Nucleus accumbens (tissue), 56 donors: ENCODE measurements around the gene IGFN1.
"Not testable (repeated sequence)": the region's sequence is repeated elsewhere in the genome, so short reads cannot be mapped to it uniquely, and the experiment has no call there.

ENCODE experiments used
- DNase-seq, 56 donors: peaks; one replicate each; lab custom pipeline; 2025; lab: John Stamatoyannopoulos, UW

IGFN1 gene

GRCh38 chr1:201157949-201158348 is 32.7 kb upstream of the IGFN1 start:
- DNase-seq: no peak

GRCh38 chr1:201163036-201163435 is 27.6 kb upstream of the IGFN1 start:
- not testable (repeated sequence) for DNase-seq

- DNase-seq: no peak
These were observed 26.9 kb upstream of the IGFN1 start for GRCh38 chr1:201163707-201164106.

- DNase-seq: no peak
These were observed 26.0 kb upstream of the IGFN1 start for GRCh38 chr1:201164645-201165044.

- no peak for DNase-seq
These were observed 23.3 kb upstream of the IGFN1 start for GRCh38 chr1:201167041-201167991.

- no peak for DNase-seq
These were observed 21.4 kb upstream of the IGFN1 start for GRCh38 chr1:201169203-201169602.

GRCh38 chr1:201169971-201170532 is 20.6 kb upstream of the IGFN1 start:
- peak in 1 of 56 donors; percentile 10 for DNase-seq

- peak in 55 of 56 donors; percentile 47 to 95 (median 84) for DNase-seq
These were observed 20.0 kb upstream of the IGFN1 start for GRCh38 chr1:201170533-201171062.

GRCh38 chr1:201171063-201172036 is 19.3 kb upstream of the IGFN1 start:
- DNase-seq: peak in 27 of 56 donors; percentile 14 to 82 (median 52)

- DNase-seq: no peak
These were observed 18.3 kb upstream of the IGFN1 start for GRCh38 chr1:201172326-201172725.

GRCh38 chr1:201172999-201173610 is 17.5 kb upstream of the IGFN1 start:
- no peak for DNase-seq

- no peak for DNase-seq
These were observed 16.9 kb upstream of the IGFN1 start for GRCh38 chr1:201173736-201174135.

GRCh38 chr1:201175820-201176500 is 14.7 kb upstream of the IGFN1 start:
- DNase-seq: no peak

GRCh38 chr1:201176940-201177339 is 13.7 kb upstream of the IGFN1 start:
- no peak for DNase-seq

- DNase-seq: no peak
These were observed 11.9 kb upstream of the IGFN1 start for GRCh38 chr1:201178718-201179117.

GRCh38 chr1:201180141-201180540 is 10.5 kb upstream of the IGFN1 start:
- no peak for DNase-seq

GRCh38 chr1:201180901-201181300 is 9.7 kb upstream of the IGFN1 start:
- no peak for DNase-seq

GRCh38 chr1:201181323-201181722 is 9.3 kb upstream of the IGFN1 start:
- no peak for DNase-seq

- DNase-seq: no peak
These were observed 8.9 kb upstream of the IGFN1 start for GRCh38 chr1:201181726-201182125.
